Stomach (tissue), 9 donors: ENCODE data around the gene C1orf53. TPM values are rescaled to one million over a fixed set of nuclear protein-coding genes. Genes with fewer than 3 reads are reported as not detected.
A peak's percentile ranks its signal among the peaks of the same experiment; 100 is the strongest.
"Not testable (repeated sequence)": the region's sequence is repeated elsewhere in the genome, so short reads cannot be mapped to it uniquely, and the experiment has no call there.

Experiments used
- DNase-seq, 2 donors: peaks; one replicate each; pipeline versions ENCODE4 v3.0.0 to v3.0.0-alpha.2; 2013 to 2019
- H3K27ac ChIP-seq, 5 donors: fragments of 200-600 bp in 4 of 5; sonication (generic) in 4 of 5; one replicate each; pipeline ENCODE4 v1.5.1; 2013 to 2019; ENCODE audit warnings: mild to moderate bottlenecking in 1 of 5, moderate library complexity in 1 of 5
- H3K27me3 ChIP-seq, 3 donors: fragments of 200-600 bp; sonication (generic); one replicate each; pipeline ENCODE4 v1.5.1; 2017 to 2019; ENCODE audit warnings: mixed run types in 1 of 3
- H3K36me3 ChIP-seq, 4 donors: fragments of 200-600 bp; sonication (generic); 1 replicate in 3 of 4; 2 replicates in 1 of 4; pipeline ENCODE4 v1.5.1; 2016 to 2019
- H3K4me1 ChIP-seq, 4 donors: fragments of 200-600 bp; sonication (generic); one replicate each; pipeline ENCODE4 v1.5.1; 2016 to 2019
- H3K4me3 ChIP-seq, 4 donors: fragments of 200-600 bp; sonication (generic) in 3 of 4; one replicate each; pipeline ENCODE4 v1.5.1; 2016 to 2019; ENCODE audit warnings: mild to moderate bottlenecking in 1 of 4
- H3K9me3 ChIP-seq, 4 donors: fragments of 200-600 bp; sonication (generic); one replicate each; pipeline ENCODE4 v1.5.1; 2016 to 2019
- CTCF ChIP-seq, 7 experiments: fragments of 450-650 bp in 4 of 7; fragments of 200-600 bp in 3 of 7; sonication (generic) in 3 of 7; IDR thresholded peaks; one replicate each; pipeline ENCODE4 v1.5.1; 2016 to 2019; ENCODE audit warnings: antibody characterized with exemption in 7 of 7, control low read depth in 2 of 7, mild to moderate bottlenecking in 1 of 7
- EP300 ChIP-seq: sonication (generic); formaldehyde crosslinking; IDR thresholded peaks from one replicate; pipeline ENCODE4 v1.6.1; 2017; ENCODE audit warnings: antibody characterized with exemption
- POLR2A ChIP-seq, 4 donors: fragments of 450-650 bp; IDR thresholded peaks; one replicate each; pipeline ENCODE4 v1.6.1; 2016; ENCODE audit warnings: antibody characterized with exemption in 4 of 4, control low read depth in 2 of 4, mild to moderate bottlenecking in 1 of 4, moderate library complexity in 1 of 4
- POLR2AphosphoS5 ChIP-seq, 3 donors: sonication (generic); formaldehyde crosslinking; IDR thresholded peaks; one replicate each; pipeline ENCODE4 v1.6.1; 2016; ENCODE audit warnings: antibody characterized with exemption in 3 of 3
- WGBS, 5 donors: extraction: QIAGEN DNeasy Blood & Tissue Kit in 3 of 5; methylation state at CpG; one replicate each; pipeline versions ENCODE4 v1.1.5 to v1.1.7; 2013 to 2018; 5-methylcytosine and 5-hydroxymethylcytosine counted together
- intact Hi-C: fragments of 100-400 bp; cut with DNase I; formaldehyde crosslinking; loops from one replicate; pipeline ENCODE4 v1.15.1; 2023; ENCODE audit warnings: low total_unique reads
- polyA plus RNA-seq, 3 donors: library from polyadenylated mRNA; stranded (reverse); fragments of 200-250 nt; gene quantifications; one replicate each; pipeline ENCODE4 v1.2.3, GENCODE V29; 2013
- total RNA-seq, 5 donors: library from RNA; depleted of rRNA; stranded (reverse); fragments of >200 nt; gene quantifications; one replicate each; pipeline versions ENCODE4 v1.1.0 to v1.2.3, GENCODE V29; 2014 to 2016
- donor health status: healthy with polysubstance abuse.
- donor health status: Bipolar disorder and iron deficiency.
- donor health status: healthy.

The C1orf53 gene
- total and polyA plus RNA-seq, 8 donors, result 3.9 to 11.7 TPM; not detected in 6

- no peak for DNase-seq
- no peak overlapping the region for H3K27ac ChIP-seq
- no peaks in the 10 kb centered on the region for H3K36me3 ChIP-seq
- peaks cover 4 to 8% (median 6%) of the 10 kb centered on the region in 4 donors for H3K9me3 ChIP-seq
- H3K4me1 ChIP-seq, result no peaks in the 10 kb centered on the region
- H3K27me3 ChIP-seq, result no peaks in the 10 kb centered on the region
- no peak overlapping the region for H3K4me3 ChIP-seq
- intact Hi-C loops, result no loop called here
- TF ChIP-seq EP300 (no peak), POLR2A (IDR thresholded peaks at IDR 0.05) (no peak), POLR2AphosphoS5 (IDR thresholded peaks at IDR 0.05) (no peak), CTCF (IDR thresholded peaks at IDR 0.05) (no peak)
Measured at GRCh38 chr1:197876894-197877293, 25.5 kb upstream of the C1orf53 start.

GRCh38 chr1:197880385-197880784 lies 22.0 kb upstream of the C1orf53 start:
- H3K4me1 ChIP-seq, DNase-seq, H3K27me3 ChIP-seq, H3K36me3 ChIP-seq, intact Hi-C loops, H3K4me3 ChIP-seq, H3K9me3 ChIP-seq, H3K27ac ChIP-seq: not testable (repeated sequence)
- 68 to 83% (median 74%) methylated on average over 4 of the region's 4 CpGs for WGBS, 5 donors

GRCh38 chr1:197882241-197882640 lies 20.2 kb upstream of the C1orf53 start:
- H3K36me3 ChIP-seq, DNase-seq, H3K4me3 ChIP-seq, intact Hi-C loops, H3K4me1 ChIP-seq, H3K9me3 ChIP-seq, H3K27me3 ChIP-seq, H3K27ac ChIP-seq: not testable (repeated sequence)
- WGBS, 5 donors, result 73 to 86% (median 79%) methylated on average over 2 of the region's 2 CpGs

GRCh38 chr1:197884173-197884572 lies 18.3 kb upstream of the C1orf53 start:
- WGBS, 5 donors, result 53 to 64% (median 58%) methylated on average over 5 to 7 of the region's 7 CpGs
- Histone ChIP-seq H3K36me3 (no peaks in the 10 kb centered on the region), H3K4me3 (no peak overlapping the region), H3K27me3 (no peaks in the 10 kb centered on the region), H3K9me3 (peaks cover 0 to 6% (median 0%) of the 10 kb centered on the region in 4 donors), H3K27ac (no peak overlapping the region), H3K4me1 (no peaks in the 10 kb centered on the region)
- intact Hi-C loops, result no loop called here
- TF ChIP-seq EP300 (no peak), POLR2A (IDR thresholded peaks at IDR 0.05) (no peak)
- DNase-seq, result peak; percentile 28 to 33

- H3K27me3 ChIP-seq, result peaks cover 0 to 32% (median 9%) of the 10 kb centered on the region in 3 donors
Measured at GRCh38 chr1:197890936-197891335, 11.5 kb upstream of the C1orf53 start.

GRCh38 chr1:197892684-197893083 lies 9.7 kb upstream of the C1orf53 start:
- H3K27me3 ChIP-seq, result peaks cover 0 to 39% (median 9%) of the 10 kb centered on the region in 3 donors
- H3K4me1 ChIP-seq, result no peaks in the 10 kb centered on the region
- peaks cover 0 to 6% (median 0%) of the 10 kb centered on the region in 4 donors for H3K9me3 ChIP-seq
- H3K27ac ChIP-seq, result no peak overlapping the region
- intact Hi-C loops, result no loop called here
- DNase-seq, result no peak
- no peak overlapping the region for H3K4me3 ChIP-seq
- TF ChIP-seq CTCF (IDR thresholded peaks at IDR 0.05) (no peak), POLR2AphosphoS5 (IDR thresholded peaks at IDR 0.05) (no peak), EP300 (no peak), POLR2A (IDR thresholded peaks at IDR 0.05) (no peak)
- no peaks in the 10 kb centered on the region for H3K36me3 ChIP-seq

More at GRCh38 chr1:197890936-197891335, 11.5 kb upstream of the C1orf53 start:
- intact Hi-C loops, result no loop called here
- Histone ChIP-seq H3K9me3 (peaks cover 0 to 6% (median 0%) of the 10 kb centered on the region in 4 donors), H3K4me1 (no peaks in the 10 kb centered on the region), H3K36me3 (no peaks in the 10 kb centered on the region), H3K4me3 (no peak overlapping the region), H3K27ac (no peak overlapping the region)
- WGBS, 5 donors, result 77 to 92% (median 83%) methylated on average over 2 of the region's 2 CpGs
- DNase-seq, result no peak
- TF ChIP-seq POLR2AphosphoS5 (IDR thresholded peaks at IDR 0.05), result no peak
- TF ChIP-seq EP300, result no peak
- TF ChIP-seq CTCF (IDR thresholded peaks at IDR 0.05), result no peak
- no peak for TF ChIP-seq POLR2A (IDR thresholded peaks at IDR 0.05)
